GM23338 (cell line): Measurements from ENCODE around the gene CFAP70. TPM values are rescaled to one million over a fixed set of nuclear protein-coding genes. Genes with fewer than 3 reads are reported as not detected.

ENCODE experiments used
- ATAC-seq: fragments of 200-7000 bp; cut with Tn5 transposase; 3 replicates; pipeline ENCODE4 v1.9.1; 2020
- DNase-seq: peaks from one replicate; pipeline ENCODE4 v3.0.0-alpha.2; 2015; ENCODE audit warnings: low spot score
- H2AFZ ChIP-seq: fragments of 200-600 bp; sonication (generic); 2 replicates; pipeline ENCODE4 v1.8.0; 2016; ENCODE audit warnings: antibody characterized with exemption, mild to moderate bottlenecking, moderate library complexity
- H3F3A ChIP-seq: fragments of 200-600 bp; sonication (generic); replicated peaks from 2 replicates; pipeline ENCODE4 v1.8.0; 2017; ENCODE audit warnings: antibody characterized with exemption, mixed run types, low read depth
- H3K27ac ChIP-seq: fragments of 200-600 bp; sonication (generic); 2 replicates; pipeline ENCODE4 v1.6.1; 2016; ENCODE audit warnings: low read depth
- H3K27me3 ChIP-seq: fragments of 200-600 bp; sonication (generic); 2 replicates; pipeline ENCODE4 v1.8.0; 2016; ENCODE audit warnings: mild to moderate bottlenecking, mixed run types, moderate library complexity; ENCODE audit not compliant: insufficient read depth
- H3K36me3 ChIP-seq: fragments of 200-600 bp; sonication (generic); 2 replicates; pipeline ENCODE4 v1.8.0; 2016; ENCODE audit warnings: mild to moderate bottlenecking; ENCODE audit not compliant: insufficient read depth
- H3K4me1 ChIP-seq: fragments of 200-600 bp; sonication (generic); 2 replicates; pipeline ENCODE4 v1.8.0; 2016; ENCODE audit warnings: mild to moderate bottlenecking, moderate library complexity; ENCODE audit not compliant: insufficient read depth
- H3K4me2 ChIP-seq: fragments of 200-600 bp; sonication (generic); 2 replicates; pipeline ENCODE4 v1.7.1; 2017; ENCODE audit warnings: mixed run types
- H3K4me3 ChIP-seq: fragments of 200-600 bp; sonication (generic); 2 replicates; pipeline ENCODE4 v1.6.1; 2016; ENCODE audit warnings: mixed run types
- H3K79me2 ChIP-seq: fragments of 200-600 bp; sonication (generic); replicated peaks from 2 replicates; pipeline ENCODE4 v1.8.0; 2017; ENCODE audit warnings: mild to moderate bottlenecking; ENCODE audit not compliant: insufficient read depth
- H3K9me2 ChIP-seq: fragments of 200-600 bp; sonication (generic); 2 replicates; pipeline ENCODE4 v1.8.0; 2017; ENCODE audit not compliant: insufficient read depth
- H4K20me1 ChIP-seq: fragments of 200-600 bp; sonication (generic); replicated peaks from 2 replicates; pipeline ENCODE4 v1.8.0; 2017; ENCODE audit warnings: mild to moderate bottlenecking; ENCODE audit not compliant: insufficient read depth
- H3K27ac Mint-ChIP-seq: 2 replicates; pipeline ENCODE4 v1.8.0; 2020; ENCODE audit warnings: inconsistent platforms, mild to moderate bottlenecking, moderate library complexity, mixed read lengths
- H3K27me3 Mint-ChIP-seq: 3 replicates; pipeline ENCODE4 v1.8.0; 2022; ENCODE audit warnings: low read depth, mild to moderate bottlenecking, moderate library complexity, mixed read lengths, inconsistent platforms; ENCODE audit not compliant: insufficient read depth, poor library complexity
- H3K36me3 Mint-ChIP-seq: 3 replicates; pipeline ENCODE4 v1.8.0; 2021; ENCODE audit warnings: low read depth, mild to moderate bottlenecking, inconsistent platforms, moderate library complexity, mixed read lengths
- H3K4me1 Mint-ChIP-seq: 3 replicates; pipeline ENCODE4 v1.8.0; 2020; ENCODE audit warnings: mild to moderate bottlenecking, inconsistent platforms, mixed read lengths
- H3K4me3 Mint-ChIP-seq: 3 replicates; pipeline ENCODE4 v1.8.0; 2021; ENCODE audit warnings: moderate library complexity, mild to moderate bottlenecking, inconsistent platforms, mixed read lengths
- H3K9me3 Mint-ChIP-seq: 3 replicates; pipeline ENCODE4 v1.8.0; 2020; ENCODE audit warnings: moderate library complexity, mild to moderate bottlenecking, inconsistent platforms, mixed read lengths
- POLR2AphosphoS5 ChIP-seq: IDR thresholded peaks from 2 replicates; pipeline ENCODE4 v1.6.1; 2016; ENCODE audit warnings: antibody characterized with exemption, low read depth
- REST ChIP-seq: IDR thresholded peaks from one replicate; pipeline ENCODE4 v1.6.1; 2018; ENCODE audit warnings: antibody characterized with exemption; ENCODE audit not compliant: unreplicated experiment
- ZNF331 ChIP-seq: fragments of 250-450 bp; sonication (Bioruptor Pico); IDR thresholded peaks from 2 replicates; pipeline ENCODE4 v1.5.0; 2020; ENCODE audit warnings: low read depth, mild to moderate bottlenecking, moderate library complexity
- ZNF462 ChIP-seq: fragments of 250-450 bp; sonication (Bioruptor Pico); IDR thresholded peaks from 2 replicates; pipeline ENCODE4 v1.5.0; 2020; ENCODE audit warnings: mild to moderate bottlenecking, moderate library complexity
- polyA plus RNA-seq: library from polyadenylated mRNA; unstranded; fragments of >200 nt; fragmentation: Nextera tagmentation; extraction: Ambion mirVana; gene quantifications from 2 replicates; pipeline ENCODE4 v1.2.1, GENCODE V29; 2016
- total RNA-seq: library from RNA; depleted of rRNA; stranded (reverse); fragments of >200 nt; shearing (Covaris generic); gene quantifications from 2 replicates; pipeline ENCODE4 v1.2.3, GENCODE V29; 2014

The CFAP70 gene
- total and polyA plus RNA-seq, 2 experiments from 2014 or later, result 0.17 to 0.24 TPM

- TF ChIP-seq REST, result no peak
- no peak for TF ChIP-seq ZNF331 (CRISPR knock-in tag)
- Histone ChIP-seq H3K36me3 (no peaks in the 10 kb centered on the region), H3K4me2 (no peak overlapping the region), H3K4me1 (no peaks in the 10 kb centered on the region), H2AFZ (no peak overlapping the region), H3K79me2 (no peaks in the 10 kb centered on the region), H3K27me3 (no peaks in the 10 kb centered on the region), H3F3A (no peaks in the 10 kb centered on the region), H3K27ac (no peak overlapping the region), H3K9me2 (no peaks in the 10 kb centered on the region), H4K20me1 (no peaks in the 10 kb centered on the region), H3K4me3 (no peak overlapping the region)
- H3K36me3 Mint-ChIP-seq, result no peaks in the 10 kb centered on the region
- no peak for ATAC-seq
- H3K9me3 Mint-ChIP-seq, result peaks cover 20% of the 10 kb centered on the region
- no peak for DNase-seq
- H3K27me3 Mint-ChIP-seq, result peaks cover 2% of the 10 kb centered on the region
- H3K27ac Mint-ChIP-seq, result no peak overlapping the region
- H3K4me3 Mint-ChIP-seq, result no peak overlapping the region
- no peaks in the 10 kb centered on the region for H3K4me1 Mint-ChIP-seq
Observed at GRCh38 chr10:73287441-73287840, 71.2 kb downstream of the CFAP70 start.

GRCh38 chr10:73281097-73281496 lies 77.6 kb downstream of the CFAP70 start:
- Mint-ChIP-seq H3K4me1 (no peaks in the 10 kb centered on the region), H3K9me3 (no peaks in the 10 kb centered on the region; the same call in 2 of the 3 replicates), H3K27ac (no peak overlapping the region), H3K36me3 (no peaks in the 10 kb centered on the region), H3K27me3 (peaks cover 10% of the 10 kb centered on the region), H3K4me3 (no peak overlapping the region)
- DNase-seq (no peak), ATAC-seq (no peak)
- Histone ChIP-seq H3K79me2 (no peaks in the 10 kb centered on the region), H3K4me3 (no peak overlapping the region), H3K4me2 (no peak overlapping the region), H4K20me1 (no peaks in the 10 kb centered on the region), H3K27ac (no peak overlapping the region), H3K4me1 (no peaks in the 10 kb centered on the region), H3K9me2 (no peaks in the 10 kb centered on the region), H3K27me3 (no peaks in the 10 kb centered on the region), H2AFZ (no peak overlapping the region), H3K36me3 (no peaks in the 10 kb centered on the region), H3F3A (no peaks in the 10 kb centered on the region)
- TF ChIP-seq ZNF462 (no peak), POLR2AphosphoS5 (no peak), REST (no peak)
